Parathyroid adenoma (tissue), 2 donors: ENCODE data around the gene RANBP3.

ENCODE experiments used
- H2AFZ ChIP-seq: fragments of 300-600 bp; sonication (generic); one replicate; pipeline ENCODE4 v1.7.0; 2017; ENCODE audit warnings: antibody characterized with exemption, mild to moderate bottlenecking
- H3K27ac ChIP-seq: fragments of 300-600 bp; sonication (generic); one replicate; pipeline ENCODE4 v1.7.0; 2017
- H3K27me3 ChIP-seq: fragments of 300-600 bp; sonication (generic); one replicate; pipeline ENCODE4 v1.7.0; 2017; ENCODE audit warnings: low read length; ENCODE audit not compliant: control insufficient read depth, insufficient read depth
- H3K36me3 ChIP-seq: fragments of 300-600 bp; sonication (generic); one replicate; pipeline ENCODE4 v1.7.0; 2017; ENCODE audit warnings: low read length; ENCODE audit not compliant: control insufficient read depth, insufficient read depth
- H3K4me1 ChIP-seq: fragments of 300-600 bp; sonication (generic); one replicate; pipeline ENCODE4 v1.7.0; 2017; ENCODE audit warnings: control low read depth
- H3K4me2 ChIP-seq: fragments of 300-600 bp; sonication (generic); one replicate; pipeline ENCODE4 v1.7.0; 2017; ENCODE audit warnings: low read length
- H3K4me3 ChIP-seq: fragments of 300-600 bp; sonication (generic); one replicate; pipeline ENCODE4 v1.7.0; 2017; ENCODE audit warnings: low read depth, low read length
- H3K79me2 ChIP-seq: fragments of 300-600 bp; sonication (generic); one replicate; pipeline ENCODE4 v1.7.0; 2017; ENCODE audit warnings: control low read depth
- H3K9ac ChIP-seq: fragments of 300-600 bp; sonication (generic); one replicate; pipeline ENCODE4 v1.7.0; 2017; ENCODE audit warnings: mild to moderate bottlenecking
- H3K9me3 ChIP-seq: fragments of 300-600 bp; sonication (generic); one replicate; pipeline ENCODE4 v1.7.0; 2017; ENCODE audit warnings: low read length; ENCODE audit not compliant: control insufficient read depth
- CTCF ChIP-seq: fragments of 300-600 bp; sonication (generic); IDR thresholded peaks from one replicate; pipeline ENCODE4 v1.7.0; 2017; ENCODE audit warnings: antibody characterized with exemption, mild to moderate bottlenecking
- donor health status: primary hyperparathyroidism.

The RANBP3 gene

GRCh38 chr19:6000228-6000847, 22.4 kb upstream of the RANBP3 start:
- H3K9ac ChIP-seq, result no peak overlapping the region
- TF ChIP-seq CTCF, result no peak
- H3K9me3 ChIP-seq, result no peaks in the 10 kb centered on the region
- H2AFZ ChIP-seq, result no peak overlapping the region
- no peak overlapping the region for H3K4me3 ChIP-seq
- H3K79me2 ChIP-seq, result no peaks in the 10 kb centered on the region
- H3K36me3 ChIP-seq, result no peaks in the 10 kb centered on the region
- no peak overlapping the region for H3K27ac ChIP-seq
- H3K4me1 ChIP-seq, result no peaks in the 10 kb centered on the region
- no peak overlapping the region for H3K4me2 ChIP-seq
- H3K27me3 ChIP-seq, result no peaks in the 10 kb centered on the region

GRCh38 chr19:5999693-6000092, 21.8 kb upstream of the RANBP3 start:
- Histone ChIP-seq H3K9ac (no peak overlapping the region), H3K36me3 (no peaks in the 10 kb centered on the region), H3K79me2 (no peaks in the 10 kb centered on the region), H3K4me2 (no peak overlapping the region), H3K27me3 (no peaks in the 10 kb centered on the region), H3K4me1 (no peaks in the 10 kb centered on the region), H2AFZ (no peak overlapping the region), H3K9me3 (no peaks in the 10 kb centered on the region), H3K4me3 (no peak overlapping the region), H3K27ac (no peak overlapping the region)
- TF ChIP-seq CTCF, result no peak

GRCh38 chr19:5997371-5997770, 19.4 kb upstream of the RANBP3 start:
- Histone ChIP-seq H3K36me3 (no peaks in the 10 kb centered on the region), H3K4me1 (no peaks in the 10 kb centered on the region), H3K4me3 (no peak overlapping the region), H3K9ac (no peak overlapping the region), H2AFZ (no peak overlapping the region), H3K4me2 (no peak overlapping the region), H3K27me3 (no peaks in the 10 kb centered on the region), H3K79me2 (no peaks in the 10 kb centered on the region), H3K9me3 (no peaks in the 10 kb centered on the region), H3K27ac (no peak overlapping the region)
- TF ChIP-seq CTCF, result no peak

GRCh38 chr19:5996623-5997320, 18.8 kb upstream of the RANBP3 start:
- Histone ChIP-seq H3K36me3 (no peaks in the 10 kb centered on the region), H3K9ac (no peak overlapping the region), H3K9me3 (no peaks in the 10 kb centered on the region), H3K4me2 (no peak overlapping the region), H3K4me1 (no peaks in the 10 kb centered on the region), H3K4me3 (no peak overlapping the region), H2AFZ (no peak overlapping the region), H3K27me3 (no peaks in the 10 kb centered on the region), H3K27ac (no peak overlapping the region), H3K79me2 (no peaks in the 10 kb centered on the region)
- no peak for TF ChIP-seq CTCF

GRCh38 chr19:5996102-5996501, 18.2 kb upstream of the RANBP3 start:
- no peak overlapping the region for H3K27ac ChIP-seq
- no peaks in the 10 kb centered on the region for H3K9me3 ChIP-seq
- no peaks in the 10 kb centered on the region for H3K4me1 ChIP-seq
- no peaks in the 10 kb centered on the region for H3K79me2 ChIP-seq
- H3K4me3 ChIP-seq, result no peak overlapping the region
- no peaks in the 10 kb centered on the region for H3K27me3 ChIP-seq
- H3K9ac ChIP-seq, result no peak overlapping the region
- no peak for TF ChIP-seq CTCF
- H2AFZ ChIP-seq, result no peak overlapping the region
- H3K4me2 ChIP-seq, result no peak overlapping the region
- no peaks in the 10 kb centered on the region for H3K36me3 ChIP-seq
